ENCODE measurements around the gene SLC26A6. TPM values are rescaled to one million over a fixed set of nuclear protein-coding genes. Genes with fewer than 3 reads are reported as not detected.

The SLC26A6 gene
- total and polyA plus RNA-seq, 2 of the 13 experiments (the other 11 are each of a cell fraction or from before 2014, with no cell fraction given) = 40.7 to 184 TPM

DNA sequence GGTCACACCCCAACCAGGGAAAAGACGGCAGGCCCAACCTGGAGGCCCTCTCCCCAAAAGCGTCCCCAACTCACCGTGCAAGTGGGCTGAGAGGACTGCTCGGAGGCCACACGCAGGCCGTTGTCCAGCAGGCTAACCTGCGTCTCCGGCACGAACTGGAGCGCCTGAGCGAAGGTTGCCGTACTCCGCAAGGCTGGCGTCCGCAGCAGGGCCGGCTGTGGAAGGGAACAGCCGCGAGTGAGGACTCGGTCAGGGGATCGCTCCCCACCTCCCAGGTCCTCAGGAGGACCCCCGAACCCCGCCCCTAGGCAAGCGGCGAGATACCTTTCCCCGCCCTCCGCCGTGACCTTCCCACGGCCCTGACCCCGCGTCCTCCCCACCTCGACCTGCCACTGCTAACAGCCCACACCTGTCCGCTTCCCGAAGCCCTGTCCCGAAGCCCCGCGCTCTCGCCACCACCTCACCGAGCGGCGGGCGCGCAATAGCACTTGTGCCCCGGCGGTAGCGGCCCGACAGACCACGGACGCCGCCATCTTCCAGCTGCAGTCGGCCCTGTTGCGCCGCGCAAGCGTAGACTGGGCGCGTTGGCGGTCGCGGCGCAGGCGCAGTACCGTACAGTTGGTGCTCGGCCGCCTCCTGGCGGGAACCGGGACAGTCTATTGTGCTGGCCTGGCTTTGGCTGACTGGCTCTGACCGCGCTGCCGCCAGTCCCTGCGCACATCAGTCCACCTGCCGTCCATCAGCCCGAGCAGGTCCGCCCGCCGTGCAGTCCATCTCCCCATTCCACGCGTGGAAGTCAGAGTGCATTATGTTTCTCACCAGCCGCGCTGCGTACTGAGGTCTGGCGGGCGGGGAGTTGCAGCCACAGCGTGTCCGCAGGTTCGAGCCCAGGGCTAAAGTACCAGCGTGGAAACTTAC lies 25.9 kb downstream of the SLC26A6 start, which contains the start of gene UQCRC1 (continued):
- TF ChIP-seq, protein P1, sequence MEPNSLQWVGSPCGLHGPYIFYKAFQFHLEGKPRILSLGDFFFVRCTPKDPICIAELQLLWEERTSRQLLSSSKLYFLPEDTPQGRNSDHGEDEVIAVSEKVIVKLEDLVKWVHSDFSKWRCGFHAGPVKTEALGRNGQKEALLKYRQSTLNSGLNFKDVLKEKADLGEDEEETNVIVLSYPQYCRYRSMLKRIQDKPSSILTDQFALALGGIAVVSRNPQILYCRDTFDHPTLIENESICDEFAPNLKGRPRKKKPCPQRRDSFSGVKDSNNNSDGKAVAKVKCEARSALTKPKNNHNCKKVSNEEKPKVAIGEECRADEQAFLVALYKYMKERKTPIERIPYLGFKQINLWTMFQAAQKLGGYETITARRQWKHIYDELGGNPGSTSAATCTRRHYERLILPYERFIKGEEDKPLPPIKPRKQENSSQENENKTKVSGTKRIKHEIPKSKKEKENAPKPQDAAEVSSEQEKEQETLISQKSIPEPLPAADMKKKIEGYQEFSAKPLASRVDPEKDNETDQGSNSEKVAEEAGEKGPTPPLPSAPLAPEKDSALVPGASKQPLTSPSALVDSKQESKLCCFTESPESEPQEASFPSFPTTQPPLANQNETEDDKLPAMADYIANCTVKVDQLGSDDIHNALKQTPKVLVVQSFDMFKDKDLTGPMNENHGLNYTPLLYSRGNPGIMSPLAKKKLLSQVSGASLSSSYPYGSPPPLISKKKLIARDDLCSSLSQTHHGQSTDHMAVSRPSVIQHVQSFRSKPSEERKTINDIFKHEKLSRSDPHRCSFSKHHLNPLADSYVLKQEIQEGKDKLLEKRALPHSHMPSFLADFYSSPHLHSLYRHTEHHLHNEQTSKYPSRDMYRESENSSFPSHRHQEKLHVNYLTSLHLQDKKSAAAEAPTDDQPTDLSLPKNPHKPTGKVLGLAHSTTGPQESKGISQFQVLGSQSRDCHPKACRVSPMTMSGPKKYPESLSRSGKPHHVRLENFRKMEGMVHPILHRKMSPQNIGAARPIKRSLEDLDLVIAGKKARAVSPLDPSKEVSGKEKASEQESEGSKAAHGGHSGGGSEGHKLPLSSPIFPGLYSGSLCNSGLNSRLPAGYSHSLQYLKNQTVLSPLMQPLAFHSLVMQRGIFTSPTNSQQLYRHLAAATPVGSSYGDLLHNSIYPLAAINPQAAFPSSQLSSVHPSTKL (CRISPR knock-in tag; IDR thresholded peaks at IDR 0.05) = peak; percentile 30; the same call in 1 of the 2 replicates
- TF ChIP-seq ZNF777 (CRISPR knock-in tag; IDR thresholded peaks at IDR 0.05) (peak; percentile 78), DPF2 (CRISPR knock-in tag; IDR thresholded peaks at IDR 0.05; ENCODE audit: borderline replicate concordance, low read depth) (no peak), RBAK (CRISPR knock-in tag; IDR thresholded peaks at IDR 0.05) (no peak; the same call in 1 of the 2 replicates), ZMYM2 (CRISPR knock-in tag; IDR thresholded peaks at IDR 0.05) (0 out of 2 replicates have a peak, but pooled peaks have one; percentile 15), MAF1 (CRISPR knock-in tag; IDR thresholded peaks at IDR 0.05; ENCODE audit: borderline replicate concordance) (peak; percentile 70; the same call in 1 of the 2 replicates), SNAPC2 (CRISPR knock-in tag; IDR thresholded peaks at IDR 0.05) (peak; percentile 79), KMT2B (CRISPR knock-in tag; IDR thresholded peaks at IDR 0.05) (peak; percentile 58; the same call in 1 of the 2 replicates), GZF1 (CRISPR knock-in tag; IDR thresholded peaks at IDR 0.05) (0 out of 2 replicates have a peak, but pooled peaks have one; percentile 74), BORCS8-MEF2B (CRISPR knock-in tag; IDR thresholded peaks at IDR 0.05) (peak; percentile 73; the same call in 1 of the 2 replicates), ZFP62 (CRISPR knock-in tag; IDR thresholded peaks at IDR 0.05) (no peak), CAMTA2 (CRISPR knock-in tag; IDR thresholded peaks at IDR 0.05; ENCODE audit: borderline replicate concordance) (peak; percentile 94; the same call in 1 of the 2 replicates), GABPA (IDR thresholded peaks at IDR 0.05; ENCODE audit: low read depth, low read length) (no peak), GABPA (CRISPR knock-in tag; IDR thresholded peaks at IDR 0.05; ENCODE audit: low read depth) (no peak), ETV6 (CRISPR knock-in tag; conservative IDR thresholded peaks at IDR 0.05) (peak; percentile 47)
- TF ChIP-seq, protein P2, sequence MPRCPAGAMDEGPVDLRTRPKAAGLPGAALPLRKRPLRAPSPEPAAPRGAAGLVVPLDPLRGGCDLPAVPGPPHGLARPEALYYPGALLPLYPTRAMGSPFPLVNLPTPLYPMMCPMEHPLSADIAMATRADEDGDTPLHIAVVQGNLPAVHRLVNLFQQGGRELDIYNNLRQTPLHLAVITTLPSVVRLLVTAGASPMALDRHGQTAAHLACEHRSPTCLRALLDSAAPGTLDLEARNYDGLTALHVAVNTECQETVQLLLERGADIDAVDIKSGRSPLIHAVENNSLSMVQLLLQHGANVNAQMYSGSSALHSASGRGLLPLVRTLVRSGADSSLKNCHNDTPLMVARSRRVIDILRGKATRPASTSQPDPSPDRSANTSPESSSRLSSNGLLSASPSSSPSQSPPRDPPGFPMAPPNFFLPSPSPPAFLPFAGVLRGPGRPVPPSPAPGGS (CRISPR knock-in tag; IDR thresholded peaks at IDR 0.05) = 0 out of 2 replicates have a peak, but pooled peaks have one; percentile 54
- TF ChIP-seq, protein P3, sequence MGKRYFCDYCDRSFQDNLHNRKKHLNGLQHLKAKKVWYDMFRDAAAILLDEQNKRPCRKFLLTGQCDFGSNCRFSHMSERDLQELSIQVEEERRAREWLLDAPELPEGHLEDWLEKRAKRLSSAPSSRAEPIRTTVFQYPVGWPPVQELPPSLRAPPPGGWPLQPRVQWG (CRISPR knock-in tag; IDR thresholded peaks at IDR 0.05; ENCODE audit: borderline replicate concordance, low read depth) = no peak

All from HepG2 (cell line).